ENCODE measurements around the gene SPDYC.

GRCh38 chr11:65215441-65216076, 45.5 kb downstream of the SPDYC start:
- TF ChIP-seq CTCF (IDR thresholded peaks at IDR 0.05; ENCODE audit: low read length) (no peak), EZH2 (optimal IDR thresholded peaks at IDR 0.05; ENCODE audit: low read depth, low read length) (no peak)

All from MM.1S (cell line).